DMS 273 (cell line): ENCODE data around the gene AIG1.

Experiments used
- DNase-seq: peaks from one replicate; lab custom pipeline; 2025; ENCODE audit not compliant: unreplicated experiment; lab: John Stamatoyannopoulos, UW

The AIG1 gene

DNA sequence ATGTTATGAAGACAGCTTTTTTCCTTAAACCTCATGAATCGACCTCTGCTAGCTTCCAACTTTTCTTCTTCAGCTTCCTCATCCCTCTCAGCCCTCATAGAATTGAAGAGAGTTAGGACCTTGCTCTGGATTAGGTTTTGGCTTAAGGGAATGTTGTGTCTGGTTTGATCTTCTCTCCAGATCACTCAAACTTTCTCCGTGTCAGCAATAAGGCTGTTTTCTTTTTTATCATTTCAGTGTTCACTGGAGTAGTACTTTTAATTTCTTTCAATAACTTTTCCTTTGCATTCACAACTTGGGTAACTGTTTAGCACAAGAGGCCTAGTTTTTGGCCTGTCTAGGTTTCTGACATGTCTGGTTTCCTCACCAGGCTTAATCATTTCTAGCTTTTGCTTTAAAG lies 32.6 kb downstream of the AIG1 start:
- DNase-seq = no peak

DNA sequence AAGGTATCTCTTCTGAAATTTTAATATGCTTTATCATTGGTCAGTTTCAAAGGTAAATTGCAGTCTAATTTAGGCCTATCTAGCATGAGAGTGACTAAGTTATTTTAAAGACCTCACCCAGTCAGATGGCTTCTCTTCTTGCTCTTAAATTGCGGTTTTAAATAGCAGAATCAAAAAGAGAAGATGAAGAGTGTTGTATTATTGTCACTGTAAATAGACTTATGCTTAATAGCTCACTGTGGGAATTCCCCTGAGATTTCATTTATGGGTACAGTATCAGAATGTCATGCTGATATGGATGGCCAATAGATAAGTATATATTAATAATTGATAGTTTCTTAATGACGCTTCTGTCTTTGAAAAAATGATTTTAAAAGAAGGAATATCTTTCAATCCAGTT lies 35.7 kb downstream of the AIG1 start:
- no peak for DNase-seq

DNA sequence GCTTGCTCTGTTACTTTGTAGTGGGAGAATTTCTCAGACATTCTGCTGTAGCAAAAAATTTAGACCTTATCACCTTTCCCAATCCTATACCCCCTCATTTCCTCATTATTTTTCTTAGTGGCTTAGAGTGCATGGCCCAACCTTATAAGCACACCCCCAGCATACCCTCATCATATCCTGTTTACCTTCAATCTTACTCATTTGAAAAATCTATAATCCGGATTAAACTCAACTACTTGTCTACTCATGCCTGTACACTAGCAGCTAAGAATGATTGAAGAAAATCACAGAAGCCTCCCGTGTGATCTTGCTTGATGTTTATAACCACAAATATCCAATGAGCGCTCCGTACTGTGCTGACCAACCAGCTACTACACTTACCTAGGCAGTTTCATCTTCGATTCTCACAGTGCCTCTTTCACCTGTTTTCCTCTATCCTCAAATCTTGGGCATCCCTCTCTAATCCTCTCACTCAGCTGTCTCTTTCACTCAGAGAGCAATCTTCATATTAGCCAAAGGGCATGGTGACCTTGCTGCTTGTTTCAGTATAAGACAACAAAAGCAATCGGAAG lies 36.6 kb downstream of the AIG1 start:
- no peak for DNase-seq

DNA sequence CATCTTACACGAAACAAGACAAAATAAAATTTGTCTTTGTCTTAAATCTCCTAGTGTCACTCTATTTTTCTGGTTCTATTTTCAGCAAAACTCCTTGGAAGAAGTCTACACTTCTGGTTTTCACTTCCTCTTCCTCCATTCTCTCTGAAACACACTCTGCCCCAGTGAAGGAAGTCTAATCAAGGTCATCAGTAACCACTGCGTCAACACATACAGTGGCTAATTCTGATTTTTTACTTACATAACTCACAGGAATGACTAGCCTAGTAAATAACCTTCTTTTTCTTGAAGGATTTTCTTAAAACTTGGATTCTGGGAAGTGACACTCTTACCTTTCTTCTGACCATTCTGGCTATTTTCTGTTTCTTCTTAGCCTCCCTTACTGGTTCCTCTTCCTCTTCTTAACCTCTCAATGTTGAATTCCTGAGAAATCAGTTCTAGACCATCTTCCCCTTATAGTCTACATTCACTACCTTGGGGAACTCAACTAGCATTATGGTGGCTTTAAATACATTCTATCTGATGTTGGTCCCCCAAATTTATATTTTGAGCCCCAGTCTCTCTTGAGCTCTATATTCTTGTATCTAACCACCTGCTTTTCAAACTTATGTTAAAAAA lies 37.5 kb downstream of the AIG1 start:
- no peak for DNase-seq

DNA sequence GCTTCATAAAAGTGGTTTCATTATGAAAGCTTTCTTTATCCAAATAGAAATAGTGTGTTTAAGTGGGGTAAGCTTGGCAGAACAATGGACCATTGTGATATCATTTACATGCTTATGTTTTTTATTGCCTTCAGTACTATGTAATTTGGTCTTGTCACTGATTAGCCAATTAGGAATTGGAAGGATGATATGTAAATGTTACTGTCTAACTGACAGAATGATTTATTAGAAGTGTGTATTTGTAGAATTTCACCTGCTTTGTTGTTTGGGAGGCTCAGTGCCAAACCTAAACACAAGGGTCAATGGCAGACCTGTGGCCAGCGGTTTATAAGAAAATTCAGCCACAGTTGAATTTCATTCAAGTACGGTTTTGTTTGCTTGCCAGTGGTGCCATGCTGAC lies 39.0 kb downstream of the AIG1 start:
- DNase-seq = no peak

DNA sequence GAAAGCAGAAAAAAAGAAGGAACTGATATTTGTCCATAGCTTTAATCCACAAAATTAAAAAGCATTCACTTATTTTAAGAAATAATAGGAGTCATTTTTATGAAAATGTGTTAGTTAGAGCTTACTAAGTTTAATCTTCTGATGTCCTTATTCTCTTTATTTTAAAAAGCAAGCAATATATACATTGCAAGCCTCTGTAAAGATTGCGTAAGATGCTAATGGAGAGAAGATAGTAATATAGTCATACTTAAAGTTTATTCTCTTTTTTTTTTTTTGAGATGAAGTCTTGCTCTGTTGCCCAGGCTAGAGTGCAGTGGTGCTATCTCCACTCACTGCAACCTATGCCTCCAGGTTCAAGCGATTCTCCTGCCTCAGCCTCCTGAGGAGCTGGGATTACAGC lies 39.7 kb downstream of the AIG1 start:
- DNase-seq = no peak

DNA sequence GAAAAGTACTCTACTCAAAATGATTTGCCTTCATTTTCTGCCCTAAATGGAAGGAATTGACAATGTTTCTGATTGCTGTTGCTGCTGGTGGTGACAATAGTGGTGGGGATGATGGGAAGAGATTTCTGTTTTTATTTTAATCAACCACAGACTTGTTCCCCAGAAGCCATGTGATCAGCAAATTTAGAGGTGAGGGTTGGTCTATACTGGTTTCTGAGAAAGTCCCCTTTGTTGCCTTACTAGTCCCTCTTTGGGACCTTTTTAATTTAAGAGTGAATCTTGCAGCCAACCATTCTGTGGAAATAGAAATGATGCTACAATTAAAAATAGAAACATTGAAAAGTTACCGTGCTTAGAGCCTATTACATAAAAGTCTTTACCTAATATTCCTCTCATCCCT lies 43.2 kb downstream of the AIG1 start:
- no peak for DNase-seq

DNA sequence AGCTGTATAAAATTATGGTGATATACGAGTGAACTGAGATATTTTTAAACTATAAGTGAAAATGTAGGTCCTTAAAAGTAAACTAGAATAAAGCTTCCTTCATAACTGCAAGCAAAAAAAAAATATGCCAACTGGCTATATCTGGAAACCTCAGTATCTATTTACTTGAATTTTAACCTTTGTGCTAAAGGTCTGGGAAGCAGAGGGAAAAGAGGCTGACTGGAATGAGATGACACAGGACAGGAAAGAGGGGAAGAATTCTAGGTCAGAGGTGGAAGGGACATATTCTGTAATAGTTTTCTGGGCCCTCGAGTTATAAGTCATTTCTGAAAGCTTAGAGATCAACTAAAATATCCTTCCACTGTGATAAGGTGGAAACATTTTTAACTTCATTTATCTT lies 46.8 kb downstream of the AIG1 start:
- DNase-seq = no peak

DNA sequence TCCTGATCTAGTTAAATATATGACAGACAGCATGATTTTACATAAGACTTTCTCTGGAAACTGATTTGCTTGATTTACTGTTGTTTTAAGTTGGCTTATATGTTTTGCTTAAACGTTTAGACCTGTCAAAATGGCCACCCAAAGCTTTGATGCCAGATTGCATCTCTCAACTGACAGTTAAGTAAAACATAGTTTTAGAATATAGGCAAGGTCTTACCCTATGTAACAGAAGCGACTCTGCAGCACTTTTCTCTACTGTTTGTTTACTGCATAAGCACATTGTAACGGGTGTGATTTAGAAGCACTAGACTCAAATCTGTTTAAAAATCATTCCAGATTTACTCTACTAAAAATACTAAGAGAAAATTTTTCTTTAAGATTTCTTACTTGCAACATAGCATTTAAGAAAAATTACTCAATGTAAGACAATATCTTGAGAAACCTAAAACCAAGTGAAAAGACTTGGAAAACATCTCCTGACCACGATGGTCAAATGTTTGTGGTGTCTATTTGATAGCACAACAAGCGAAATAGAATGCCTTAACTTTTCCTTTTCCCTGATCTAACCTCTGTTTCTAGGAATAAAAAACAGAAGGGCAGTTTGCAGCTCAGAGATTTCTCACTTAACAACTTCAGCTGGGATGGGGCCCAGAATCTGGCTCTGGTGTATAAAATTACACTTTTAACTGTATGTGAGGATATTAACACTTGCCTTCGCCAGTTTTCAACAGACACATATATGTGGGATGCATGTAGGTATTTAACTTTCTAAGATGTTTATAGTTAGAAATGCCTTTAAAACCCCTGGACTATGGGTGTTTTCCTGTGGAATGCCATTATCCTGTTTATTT lies 47.4 kb downstream of the AIG1 start:
- peak; percentile 19 for DNase-seq

DNA sequence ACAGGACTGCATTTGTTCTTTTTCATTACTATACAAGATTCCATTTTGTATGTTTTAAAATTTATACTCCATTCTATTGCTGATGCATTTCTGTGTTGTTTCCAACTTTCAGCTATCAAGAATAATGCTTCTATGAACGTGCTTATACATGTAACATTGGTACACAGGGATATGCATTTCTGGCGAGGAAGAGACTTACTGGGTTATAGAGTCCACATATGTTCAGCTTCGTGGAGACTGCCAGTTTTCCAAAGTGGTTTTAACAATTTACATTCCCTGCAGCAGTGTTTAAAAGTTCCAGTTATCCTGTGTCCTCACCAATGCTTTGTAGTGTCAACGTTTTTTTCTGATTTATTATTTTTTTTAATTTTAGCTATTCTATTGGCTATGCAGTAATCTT lies 48.5 kb downstream of the AIG1 start:
- no peak for DNase-seq

DNA sequence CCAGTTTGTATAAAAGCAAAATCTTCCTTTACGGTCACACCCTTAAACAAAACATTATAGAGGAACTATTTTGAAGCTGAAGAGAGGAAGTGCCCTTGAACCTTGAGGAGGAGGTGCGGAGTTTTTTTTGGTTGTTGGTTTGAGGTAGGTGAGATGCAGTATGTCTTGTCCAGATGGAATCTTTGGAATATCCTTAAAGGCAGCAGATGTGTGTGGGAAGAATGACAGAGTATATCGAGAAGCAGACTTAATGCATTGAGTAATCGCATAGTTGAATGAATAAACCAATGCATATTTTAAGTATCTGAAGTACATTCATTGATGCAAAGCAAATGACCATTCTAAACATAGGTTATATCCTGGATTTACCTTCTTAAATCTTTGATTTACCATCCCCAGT lies 49.9 kb downstream of the AIG1 start:
- peak; percentile 8 for DNase-seq

DNA sequence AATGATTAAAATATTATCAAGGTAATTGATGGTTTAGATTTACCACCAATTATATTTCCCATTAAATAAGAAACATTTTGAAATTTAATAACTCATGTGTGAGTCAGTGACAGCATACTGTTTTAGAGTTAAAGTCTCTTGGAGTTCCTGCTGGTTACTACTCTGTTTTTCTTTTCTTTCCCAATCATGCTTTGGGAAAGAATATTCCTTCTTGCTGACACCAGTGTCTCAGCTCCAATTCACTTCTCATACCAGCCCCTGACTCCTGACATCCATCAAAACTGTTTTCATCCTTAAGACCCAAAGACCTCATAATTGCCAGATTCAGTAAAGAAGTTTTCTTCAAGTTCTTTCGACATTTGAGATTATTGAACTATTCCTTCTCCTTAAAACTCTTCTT lies 50.3 kb downstream of the AIG1 start:
- no peak for DNase-seq

DNA sequence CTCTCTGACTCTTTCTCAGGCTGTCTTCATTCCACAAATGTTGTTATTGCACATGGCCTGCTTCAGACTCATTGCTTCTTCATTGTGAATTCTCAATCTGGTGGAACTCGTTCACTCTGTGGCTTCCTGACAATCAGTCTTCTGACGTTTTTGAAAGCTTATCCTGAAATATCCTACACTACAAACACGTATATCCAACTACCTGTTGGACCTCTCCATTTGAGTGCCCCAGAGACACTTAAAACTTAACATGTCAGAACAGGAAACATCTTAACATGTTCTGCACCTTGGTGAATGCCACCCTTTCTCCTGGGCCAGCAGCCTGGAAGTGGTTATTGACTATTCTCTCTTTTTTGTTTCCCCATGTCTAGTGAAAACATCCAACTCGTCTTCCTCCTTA lies 50.8 kb downstream of the AIG1 start:
- DNase-seq = no peak

DNA sequence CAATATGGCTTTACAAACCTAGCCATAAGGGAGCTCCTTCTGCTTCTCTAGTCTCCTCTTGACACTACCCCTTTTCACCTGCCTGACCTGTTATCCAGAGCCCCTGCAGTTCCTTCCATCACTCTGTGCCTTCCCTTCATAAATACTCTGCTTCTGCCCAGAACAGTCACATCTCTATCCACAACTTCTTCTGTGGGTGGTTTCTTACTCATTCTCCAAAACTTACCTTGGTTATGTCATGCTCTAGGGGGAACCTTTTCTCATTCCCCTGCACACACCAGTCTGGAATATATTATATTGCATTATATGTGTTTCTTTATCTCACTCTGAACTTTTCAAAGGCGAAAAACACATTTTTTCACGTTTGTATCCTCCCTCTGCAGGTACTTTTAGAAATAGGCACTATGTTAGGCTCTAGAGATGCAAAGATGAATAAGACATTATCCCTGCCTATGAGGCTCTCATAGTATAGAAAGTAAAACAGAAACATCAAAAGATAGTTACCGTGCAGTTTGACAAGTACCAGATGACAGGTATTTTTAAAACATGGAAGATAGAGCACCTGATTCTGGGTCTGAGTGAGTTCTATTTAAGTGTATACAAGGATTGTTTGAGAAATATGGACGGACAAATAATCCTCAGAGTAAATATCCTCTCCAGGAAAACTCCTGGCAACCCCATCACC lies 51.5 kb downstream of the AIG1 start:
- DNase-seq = no peak

DNA sequence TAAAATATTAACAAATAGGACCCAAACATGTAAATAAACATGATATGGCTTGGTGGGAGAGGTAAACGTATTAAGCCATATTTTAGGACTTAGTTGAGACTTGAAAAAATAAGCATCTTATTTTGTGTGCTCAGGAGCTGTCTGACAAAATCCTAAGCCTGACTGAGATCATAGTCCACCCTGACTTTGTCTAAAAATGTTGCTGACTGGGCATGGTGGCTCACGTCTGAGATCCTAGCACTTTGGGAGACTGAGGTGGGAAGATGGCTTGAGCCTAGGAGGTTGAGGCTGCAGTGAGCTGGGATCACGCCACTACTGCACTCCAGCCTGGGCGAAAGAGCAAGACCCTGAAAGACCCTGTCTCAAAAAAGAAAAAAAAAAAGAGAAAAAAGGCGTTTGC lies 52.1 kb downstream of the AIG1 start:
- no peak for DNase-seq

DNA sequence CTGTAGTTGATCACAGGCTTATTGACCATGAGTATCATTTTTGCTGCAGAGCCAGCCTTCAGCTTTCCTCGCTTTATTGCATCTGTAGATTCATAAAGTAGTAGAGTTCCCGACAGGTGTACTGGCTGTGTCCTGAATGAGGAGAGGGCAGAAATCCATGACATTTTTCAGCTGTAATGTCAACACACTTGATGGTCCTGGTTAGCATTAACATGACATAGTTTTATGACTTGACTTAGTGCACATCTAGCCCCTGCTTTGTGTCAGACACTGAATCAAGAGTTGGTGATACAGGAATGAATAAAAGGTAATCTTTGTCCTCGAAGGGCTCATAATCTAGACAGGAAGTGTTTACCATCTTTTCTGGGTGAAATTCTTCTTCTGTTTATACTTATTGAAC lies 55.0 kb downstream of the AIG1 start:
- no peak for DNase-seq

DNA sequence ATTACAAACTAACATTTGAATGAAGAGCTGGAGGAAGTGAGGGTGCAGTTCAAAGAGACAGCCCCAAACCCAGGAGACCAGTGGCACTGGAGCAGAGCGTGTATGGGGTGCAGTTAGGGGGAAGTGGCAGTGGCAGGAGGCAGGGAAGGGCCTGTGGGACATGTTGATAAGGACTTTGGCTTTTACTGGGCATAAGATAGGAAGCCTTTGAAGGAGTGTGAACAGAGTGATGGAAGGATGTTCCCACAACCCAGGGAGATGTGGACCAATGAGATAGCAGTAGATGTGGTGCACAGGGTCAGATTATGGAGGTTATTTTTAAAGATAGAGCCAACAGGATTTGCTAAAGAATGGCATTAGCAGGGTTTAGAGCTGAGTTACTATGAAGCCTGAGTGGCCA lies 56.4 kb downstream of the AIG1 start:
- no peak for DNase-seq

DNA sequence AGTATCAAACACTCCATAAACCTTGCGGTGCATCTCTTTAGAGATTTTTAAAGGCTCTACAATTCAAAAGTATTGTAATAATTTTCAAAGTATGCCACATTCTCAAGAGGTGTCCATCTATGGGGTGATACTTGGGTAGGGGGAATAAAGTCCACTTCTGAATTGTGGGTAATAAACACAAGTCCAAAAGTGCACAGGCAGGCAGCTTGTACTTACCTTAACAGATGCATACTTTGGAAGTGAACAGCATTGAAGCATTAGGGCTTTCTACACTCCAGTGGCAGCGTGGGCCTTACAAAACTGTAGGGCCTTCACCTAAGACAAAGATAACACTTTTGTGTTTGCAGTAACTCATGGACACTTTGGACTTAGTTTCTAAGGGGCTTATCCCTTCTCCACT lies 58.6 kb downstream of the AIG1 start:
- no peak for DNase-seq

DNA sequence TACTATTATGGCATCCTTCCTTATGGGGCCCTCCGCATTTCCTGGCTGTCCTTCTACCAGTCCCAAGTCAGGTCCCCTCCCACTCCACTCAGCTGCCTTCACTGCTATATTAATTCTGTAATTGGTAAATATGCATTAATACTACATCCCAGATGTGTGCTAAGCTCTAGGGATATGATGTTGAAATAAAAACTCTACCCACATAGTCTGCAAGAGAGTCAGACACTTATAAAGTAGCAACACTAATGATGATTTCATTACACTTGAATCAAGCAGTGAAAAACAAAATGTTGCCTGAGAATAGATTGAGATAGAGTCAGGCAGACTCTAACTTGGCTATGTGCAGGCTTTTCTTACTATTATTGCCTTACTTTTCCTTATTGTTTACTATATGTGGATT lies 62.4 kb downstream of the AIG1 start:
- no peak for DNase-seq

DNA sequence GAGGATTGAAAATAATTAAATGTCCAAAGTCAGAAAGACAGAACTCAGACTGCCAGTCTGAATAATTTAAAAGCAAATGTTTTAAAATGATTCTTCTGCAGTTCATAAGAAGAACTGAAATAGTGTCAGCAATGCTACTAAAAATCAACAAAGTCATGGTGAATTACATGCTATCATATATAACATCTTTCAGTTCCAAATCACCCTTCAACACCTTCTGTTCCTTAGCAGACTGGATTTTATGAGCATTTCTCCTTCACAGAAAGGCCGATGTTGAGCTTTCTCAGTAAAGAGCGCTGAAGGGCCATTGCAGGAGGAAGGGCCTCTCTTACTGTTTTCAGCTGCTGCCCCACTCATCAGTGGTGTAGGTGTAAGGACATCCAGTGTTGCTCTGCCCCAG lies 63.3 kb downstream of the AIG1 start:
- DNase-seq = peak; percentile 42

DNA sequence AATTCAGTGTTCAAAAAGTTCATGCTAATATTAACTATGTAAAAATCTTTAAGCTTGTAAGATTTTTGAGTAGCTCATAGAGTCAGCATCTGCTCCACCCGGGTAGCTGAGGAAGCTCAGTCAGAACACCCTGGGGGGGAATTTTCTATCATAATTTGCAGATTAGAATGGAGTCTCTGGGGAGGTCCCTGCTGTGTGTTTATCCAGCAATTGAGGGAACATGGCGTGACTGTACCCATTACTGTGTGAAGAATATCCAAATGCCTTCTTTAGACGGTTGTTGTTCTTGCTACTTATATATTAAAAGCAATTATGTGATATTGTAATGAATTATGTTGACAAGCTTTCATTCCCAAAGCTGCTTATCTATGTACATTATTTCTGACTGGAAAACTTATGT lies 64.8 kb downstream of the AIG1 start:
- DNase-seq = peak; percentile 28
